LNCAP (cell line): ENCODE results near the gene TAS1R3.

Experiments
- TF ChIP-seq, protein P1 (sequence below): fragments of 450-650 bp; IDR thresholded peaks from 2 replicates; pipeline ENCODE4 v1.5.1; 2017; ENCODE audit warnings: mild to moderate bottlenecking

TAS1R3 gene

DNA sequence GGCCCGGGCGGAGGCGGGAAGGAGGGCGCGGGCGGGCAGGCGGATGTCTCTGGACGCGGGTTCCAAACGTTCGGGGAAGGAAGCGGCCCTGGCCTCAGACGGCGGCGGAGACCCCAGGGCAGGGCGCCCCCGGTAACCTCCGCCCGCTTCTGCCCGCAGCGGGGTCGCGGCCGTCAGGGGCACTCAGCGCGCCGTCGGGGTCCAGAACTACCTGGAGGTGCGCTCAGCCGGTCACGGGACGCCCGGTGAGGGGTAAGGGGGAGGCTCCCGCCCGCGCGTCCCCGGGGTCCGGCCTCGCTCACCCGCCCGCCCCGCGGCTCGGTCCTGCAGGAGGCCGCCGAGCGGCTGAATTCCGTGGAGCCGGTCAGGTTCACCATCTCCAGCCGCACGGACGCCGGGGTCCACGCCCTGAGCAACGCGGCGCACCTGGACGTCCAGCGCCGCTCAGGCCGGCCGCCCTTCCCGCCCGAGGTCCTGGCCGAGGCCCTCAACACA lies 22.3 kb upstream of the TAS1R3 start:
- TF ChIP-seq, protein P1, sequence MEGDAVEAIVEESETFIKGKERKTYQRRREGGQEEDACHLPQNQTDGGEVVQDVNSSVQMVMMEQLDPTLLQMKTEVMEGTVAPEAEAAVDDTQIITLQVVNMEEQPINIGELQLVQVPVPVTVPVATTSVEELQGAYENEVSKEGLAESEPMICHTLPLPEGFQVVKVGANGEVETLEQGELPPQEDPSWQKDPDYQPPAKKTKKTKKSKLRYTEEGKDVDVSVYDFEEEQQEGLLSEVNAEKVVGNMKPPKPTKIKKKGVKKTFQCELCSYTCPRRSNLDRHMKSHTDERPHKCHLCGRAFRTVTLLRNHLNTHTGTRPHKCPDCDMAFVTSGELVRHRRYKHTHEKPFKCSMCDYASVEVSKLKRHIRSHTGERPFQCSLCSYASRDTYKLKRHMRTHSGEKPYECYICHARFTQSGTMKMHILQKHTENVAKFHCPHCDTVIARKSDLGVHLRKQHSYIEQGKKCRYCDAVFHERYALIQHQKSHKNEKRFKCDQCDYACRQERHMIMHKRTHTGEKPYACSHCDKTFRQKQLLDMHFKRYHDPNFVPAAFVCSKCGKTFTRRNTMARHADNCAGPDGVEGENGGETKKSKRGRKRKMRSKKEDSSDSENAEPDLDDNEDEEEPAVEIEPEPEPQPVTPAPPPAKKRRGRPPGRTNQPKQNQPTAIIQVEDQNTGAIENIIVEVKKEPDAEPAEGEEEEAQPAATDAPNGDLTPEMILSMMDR: no peak

DNA sequence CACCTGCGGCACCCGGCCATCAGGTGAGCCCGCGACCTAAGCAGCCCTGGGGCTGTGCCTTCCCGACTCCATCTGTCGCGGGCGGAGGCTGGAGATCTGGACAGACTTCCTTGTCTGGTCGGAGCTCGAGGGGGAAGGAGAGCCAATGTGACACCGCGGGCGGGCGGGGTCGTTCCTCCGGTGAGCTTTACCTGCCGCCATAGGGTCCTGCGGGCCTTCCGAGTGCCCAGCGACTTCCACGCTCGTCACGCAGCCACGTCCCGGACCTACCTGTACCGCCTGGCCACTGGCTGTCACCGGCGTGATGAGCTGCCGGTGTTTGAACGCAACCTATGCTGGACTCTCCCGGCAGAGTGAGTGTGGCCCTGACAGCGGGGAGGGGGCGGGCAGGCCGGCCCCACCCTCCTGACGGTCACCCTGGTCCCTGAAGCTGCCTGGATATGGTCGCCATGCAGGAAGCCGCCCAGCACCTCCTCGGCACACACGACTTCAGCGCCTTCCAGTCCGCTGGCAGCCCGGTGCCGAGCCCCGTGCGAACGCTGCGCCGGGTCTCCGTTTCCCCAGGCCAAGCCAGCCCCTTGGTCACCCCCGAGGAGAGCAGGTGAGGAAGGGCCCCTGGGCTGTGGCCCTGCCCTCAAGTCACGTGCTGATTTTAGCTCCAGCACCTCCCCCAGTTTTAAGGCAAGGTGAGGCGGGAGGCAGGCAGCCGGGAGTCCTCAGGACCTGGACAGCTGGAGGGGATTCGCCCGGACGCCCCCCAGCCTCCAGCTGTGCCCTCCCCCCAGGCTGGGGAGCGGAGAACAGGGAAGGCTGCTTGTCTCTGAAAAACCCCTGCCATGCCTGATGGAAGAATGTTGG lies 21.6 kb upstream of the TAS1R3 start:
- TF ChIP-seq, protein P1: no peak

DNA sequence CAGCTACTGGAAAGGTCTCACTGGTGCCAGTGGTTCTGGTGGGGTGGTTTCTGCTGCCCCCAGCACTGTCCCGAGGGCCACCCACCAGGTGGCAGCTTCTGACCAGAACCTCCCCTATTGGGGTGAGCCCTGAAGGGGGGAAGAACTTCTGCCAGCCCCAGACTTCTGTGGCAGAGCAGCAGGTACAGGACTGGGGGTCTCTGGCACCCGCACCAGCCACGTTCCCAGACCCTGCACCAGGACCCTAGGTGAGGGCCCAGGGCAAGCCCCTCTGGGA lies 21.0 kb upstream of the TAS1R3 start:
- TF ChIP-seq, protein P1: no peak

DNA sequence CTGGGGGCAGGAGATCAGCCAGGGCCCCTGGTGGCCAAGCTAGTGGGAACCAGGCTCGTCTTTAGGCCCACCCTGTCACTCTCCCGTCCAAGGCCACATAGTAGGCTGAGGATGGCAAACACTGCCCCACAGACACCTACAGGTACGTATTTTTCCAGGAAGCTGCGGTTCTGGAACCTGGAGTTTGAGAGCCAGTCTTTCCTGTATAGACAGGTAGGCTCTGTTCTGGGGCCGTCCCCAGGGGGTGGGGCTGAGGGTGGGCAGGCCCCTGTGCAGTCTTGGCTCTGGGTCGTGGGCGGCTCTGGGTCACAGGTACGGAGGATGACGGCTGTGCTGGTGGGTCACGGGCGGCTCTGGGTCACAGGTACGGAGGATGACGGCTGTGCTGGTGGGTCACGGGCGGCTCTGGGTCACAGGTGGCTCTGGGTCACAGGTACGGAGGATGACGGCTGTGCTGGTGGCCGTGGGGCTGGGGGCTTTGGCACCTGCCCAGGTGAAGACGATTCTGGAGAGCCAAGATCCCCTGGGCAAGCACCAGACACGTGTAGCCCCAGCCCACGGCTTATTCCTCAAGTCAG lies 20.5 kb upstream of the TAS1R3 start:
- TF ChIP-seq, protein P1: no peak

DNA sequence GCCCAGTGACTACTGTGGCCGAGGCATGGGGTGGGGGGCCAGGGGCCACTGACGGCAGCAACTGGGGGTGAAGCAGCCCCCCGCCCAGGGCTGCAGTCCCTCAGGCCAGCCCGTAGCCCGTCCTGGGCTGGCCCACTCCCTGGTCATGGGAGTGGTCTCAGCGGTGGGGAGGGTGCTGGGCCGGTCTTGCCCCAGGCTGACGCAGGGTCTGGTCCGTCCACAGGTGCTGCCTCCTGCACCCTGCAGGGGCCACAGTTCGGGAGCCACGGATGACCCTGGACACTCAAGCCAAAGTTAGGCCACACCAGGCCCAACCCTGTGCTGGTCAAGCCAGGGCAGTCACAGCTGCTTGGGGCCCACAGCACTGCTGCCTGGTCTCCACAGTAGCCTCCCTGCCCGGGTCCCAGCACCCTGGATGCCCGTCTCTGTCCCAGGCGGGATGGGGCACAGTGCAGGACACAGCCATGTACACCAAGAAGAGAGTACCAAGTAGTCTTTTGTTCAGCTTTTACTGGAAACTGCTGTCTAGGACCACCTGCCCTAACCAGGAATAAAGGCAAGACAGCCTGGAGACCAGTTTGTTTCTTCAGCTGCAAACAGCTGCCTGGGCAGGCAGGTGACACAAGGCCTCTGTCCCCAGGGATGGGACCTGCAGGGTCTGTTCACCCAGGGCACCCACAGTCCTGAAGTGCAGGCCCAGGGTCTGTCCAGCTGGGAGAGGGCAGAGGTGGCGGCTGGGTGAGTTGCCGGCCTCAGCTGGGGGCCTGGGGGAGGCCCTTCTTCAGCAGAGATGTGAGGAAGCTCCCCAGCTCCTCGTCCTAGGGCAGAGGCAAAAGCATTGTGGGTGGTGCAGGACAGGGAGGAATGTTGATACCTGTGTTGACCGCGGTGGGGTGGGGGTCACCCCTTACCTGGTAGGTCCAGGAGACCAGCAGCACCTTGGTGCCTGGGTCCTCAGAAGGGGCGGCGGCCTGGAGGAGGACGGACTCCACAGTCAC lies 19.7 kb upstream of the TAS1R3 start:
- TF ChIP-seq, protein P1: no peak

DNA sequence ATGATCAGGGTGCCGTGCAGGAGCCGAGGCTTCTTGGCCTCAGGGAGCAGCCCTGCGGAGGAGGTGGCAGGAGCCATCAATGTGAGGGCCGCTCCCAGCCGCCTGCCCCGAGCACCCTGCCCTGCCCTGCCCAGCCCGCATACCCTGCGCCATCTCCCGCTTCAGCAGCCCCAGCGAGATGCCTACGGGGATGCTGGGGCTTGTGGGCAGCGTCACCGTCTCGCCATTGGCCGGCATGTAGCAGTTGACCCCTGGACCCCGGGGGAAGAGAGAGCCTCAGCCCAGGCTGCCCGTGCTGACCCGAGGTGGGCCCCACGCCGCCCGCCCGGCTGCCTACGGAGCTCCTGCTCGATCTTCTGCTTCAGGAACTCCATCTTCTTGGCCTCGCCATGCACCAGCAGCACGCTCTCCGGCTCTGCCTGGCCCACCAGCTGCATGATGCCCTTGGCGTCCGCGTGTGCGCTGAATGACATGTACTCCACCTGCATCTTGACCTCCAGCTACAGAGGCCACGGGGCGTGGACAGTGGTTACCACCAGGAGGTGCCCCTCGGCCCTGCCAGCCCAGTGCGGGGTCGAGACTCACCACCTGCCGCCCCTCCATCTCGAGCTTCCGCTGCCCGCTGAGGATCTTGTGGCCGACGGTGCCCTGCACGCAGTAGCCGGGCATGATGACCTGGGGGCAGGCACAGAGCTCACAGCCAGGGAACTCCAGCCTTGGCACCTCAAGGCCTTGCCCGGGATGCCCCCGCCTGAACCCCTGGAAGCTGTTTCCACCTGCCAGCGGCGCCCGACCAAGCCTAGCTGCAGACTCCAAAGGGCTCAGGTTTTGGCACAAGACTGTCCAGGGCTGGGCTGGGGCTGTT lies 18.4 kb upstream of the TAS1R3 start:
- TF ChIP-seq, protein P1: no peak
